Measurements from ENCODE around the gene CALU. TPM values are rescaled to one million over a fixed set of nuclear protein-coding genes. Genes with fewer than 3 reads are reported as not detected.

Gene CALU
- total and polyA plus RNA-seq, 2 donors (not counting 1 experiment from before 2014, with no cell fraction given) = 5.1 to 11.2 TPM

GRCh38 chr7:128815289-128815942 lies 76.3 kb downstream of the CALU start:
- Histone ChIP-seq H2AFZ (ENCODE audit: insufficient read depth, low read depth, low read length, poor library complexity, severe bottlenecking) (no peak overlapping the region), H3K79me2 (ENCODE audit: control insufficient read depth, insufficient read depth, low read length) (no peaks in the 10 kb centered on the region), H3K9me3 (ENCODE audit: control extremely low read depth in 1 of 3, control insufficient read depth in 2 of 3, insufficient read depth in 1 of 3, low read length in 2 of 3) (no peaks in the 10 kb centered on the region), H3K4me2 (replicated peaks; ENCODE audit: low read depth, low read length, poor library complexity, severe bottlenecking) (no peak overlapping the region), H3K4me3 (ENCODE audit: control extremely low read depth in 1 of 5, extremely low read depth in 1 of 5, insufficient read depth in 1 of 5, low read depth in 2 of 5, low read length in 4 of 5) (no peak overlapping the region), H3K27me3 (replicated peaks in 1 of 4; ENCODE audit: control extremely low read depth in 1 of 4, control insufficient read depth in 3 of 4, insufficient read depth in 4 of 4, low read length in 3 of 4) (peaks cover 0 to 4% (median 0%) of the 10 kb centered on the region in 4 experiments), H4K20me1 (ENCODE audit: control insufficient read depth, insufficient read depth, low read length, poor library complexity, severe bottlenecking) (no peaks in the 10 kb centered on the region), H3K36me3 (replicated peaks in 1 of 2; ENCODE audit: control extremely low read depth in 1 of 2, control insufficient read depth in 1 of 2, extremely low read depth in 1 of 2, insufficient read depth in 2 of 2, low read length in 1 of 2) (no peaks in the 10 kb centered on the region), H3K9ac (ENCODE audit: low read length) (no peak overlapping the region), H3K27ac (ENCODE audit: low read length in 2 of 2) (no peak overlapping the region), H3K4me1 (ENCODE audit: control insufficient read depth in 2 of 2, insufficient read depth in 2 of 2, low read length in 2 of 2) (no peaks in the 10 kb centered on the region)
- no peak overlapping the region for H3K4me3 Mint-ChIP-seq
- no peak overlapping the region for H3K27ac Mint-ChIP-seq
- 100% methylated on average over 2 of the region's 7 CpGs for WGBS (ENCODE audit: insufficient coverage)
- H3K27me3 Mint-ChIP-seq = no peaks in the 10 kb centered on the region
- intact Hi-C loops (cut with micrococcal nuclease) = no loop called here
- CTCF ChIA-PET = no interaction called here
- H3K9me3 Mint-ChIP-seq (ENCODE audit: insufficient read depth) = no peaks in the 10 kb centered on the region
- POLR2A ChIA-PET = no interaction called here
- TF ChIP-seq CTCF (IDR thresholded peaks at IDR 0.05) (no peak), EZH2 (IDR thresholded peaks at IDR 0.05; ENCODE audit: borderline replicate concordance, insufficient read depth, low read depth, low read length, poor library complexity, severe bottlenecking) (no peak)
- DNase-seq (no peak), ATAC-seq (ENCODE audit: low read depth) (no peak)
- H3K4me1 Mint-ChIP-seq = no peaks in the 10 kb centered on the region

- Histone ChIP-seq H3K36me3 (replicated peaks in 1 of 2; ENCODE audit: control extremely low read depth in 1 of 2, control insufficient read depth in 1 of 2, extremely low read depth in 1 of 2, insufficient read depth in 2 of 2, low read length in 1 of 2) (no peaks in the 10 kb centered on the region), H3K4me3 (ENCODE audit: control extremely low read depth in 1 of 5, extremely low read depth in 1 of 5, insufficient read depth in 1 of 5, low read depth in 2 of 5, low read length in 4 of 5) (no peak overlapping the region), H3K9ac (ENCODE audit: low read length) (no peak overlapping the region), H3K27me3 (replicated peaks in 1 of 4; ENCODE audit: control extremely low read depth in 1 of 4, control insufficient read depth in 3 of 4, insufficient read depth in 4 of 4, low read length in 3 of 4) (peaks cover 0 to 4% (median 0%) of the 10 kb centered on the region in 4 experiments), H3K27ac (ENCODE audit: low read length in 2 of 2) (no peak overlapping the region), H3K79me2 (ENCODE audit: control insufficient read depth, insufficient read depth, low read length) (no peaks in the 10 kb centered on the region), H3K9me3 (ENCODE audit: control extremely low read depth in 1 of 3, control insufficient read depth in 2 of 3, insufficient read depth in 1 of 3, low read length in 2 of 3) (no peaks in the 10 kb centered on the region), H4K20me1 (ENCODE audit: control insufficient read depth, insufficient read depth, low read length, poor library complexity, severe bottlenecking) (no peaks in the 10 kb centered on the region), H3K4me2 (replicated peaks; ENCODE audit: low read depth, low read length, poor library complexity, severe bottlenecking) (no peak overlapping the region), H2AFZ (ENCODE audit: insufficient read depth, low read depth, low read length, poor library complexity, severe bottlenecking) (no peak overlapping the region), H3K4me1 (ENCODE audit: control insufficient read depth in 2 of 2, insufficient read depth in 2 of 2, low read length in 2 of 2) (no peaks in the 10 kb centered on the region)
- Mint-ChIP-seq H3K4me1 (no peaks in the 10 kb centered on the region), H3K27me3 (no peaks in the 10 kb centered on the region), H3K9me3 (ENCODE audit: insufficient read depth) (no peaks in the 10 kb centered on the region), H3K27ac (no peak overlapping the region), H3K4me3 (no peak overlapping the region)
- CTCF ChIA-PET = no interaction called here
- 100% methylated on average over 3 of the region's 3 CpGs for WGBS (ENCODE audit: insufficient coverage)
- intact Hi-C loops (cut with micrococcal nuclease) = no loop called here
- TF ChIP-seq EZH2 (IDR thresholded peaks at IDR 0.05; ENCODE audit: borderline replicate concordance, insufficient read depth, low read depth, low read length, poor library complexity, severe bottlenecking) (no peak), CTCF (IDR thresholded peaks at IDR 0.05) (no peak)
- DNase-seq = no peak
- POLR2A ChIA-PET = no interaction called here
- ATAC-seq (ENCODE audit: low read depth) = no peak
These were observed 79.5 kb downstream of the CALU start for GRCh38 chr7:128818694-128819093.

Measured in B cell (primary cell).